Subcutaneous abdominal adipose tissue (tissue), 5 donors: ENCODE measurements around the gene TRIP10.

Source experiments
- H3K27ac ChIP-seq: one replicate; pipeline ENCODE4 v1.7.0; 2013; ENCODE audit warnings: low read depth, mild to moderate bottlenecking, inconsistent platforms, low read length, moderate library complexity
- H3K27me3 ChIP-seq, 5 donors: one replicate each; pipeline ENCODE4 v1.7.0; 2013; ENCODE audit warnings: low read length in 5 of 5, inconsistent platforms in 1 of 5; ENCODE audit not compliant: control insufficient read depth in 5 of 5, insufficient read depth in 4 of 5
- H3K36me3 ChIP-seq, 5 donors: one replicate each; pipeline ENCODE4 v1.7.0; 2013; ENCODE audit warnings: low read length in 5 of 5; ENCODE audit not compliant: control insufficient read depth in 5 of 5, insufficient read depth in 5 of 5
- H3K4me1 ChIP-seq, 5 donors: one replicate each; pipeline ENCODE4 v1.7.0; 2013; ENCODE audit warnings: low read length in 5 of 5, mild to moderate bottlenecking in 3 of 5, moderate library complexity in 1 of 5; ENCODE audit not compliant: control insufficient read depth in 5 of 5, insufficient read depth in 5 of 5
- H3K4me3 ChIP-seq, 5 donors: one replicate each; pipeline ENCODE4 v1.7.0; 2013; ENCODE audit warnings: low read length in 5 of 5, low read depth in 1 of 5
- H3K9ac ChIP-seq, 5 donors: one replicate each; pipeline ENCODE4 v1.7.0; 2013; ENCODE audit warnings: low read length in 5 of 5, mild to moderate bottlenecking in 4 of 5, moderate library complexity in 3 of 5
- H3K9me3 ChIP-seq, 5 donors: one replicate each; pipeline ENCODE4 v1.7.0; 2013; ENCODE audit warnings: low read length in 5 of 5; ENCODE audit not compliant: control insufficient read depth in 5 of 5
- donor health status: healthy.
- donor health status: healthy.
- donor health status: healthy.
- donor health status: healthy.
- donor health status: healthy.

Gene TRIP10

GRCh38 chr19:6733338-6734095 is 6.0 kb upstream of the TRIP10 start:
- H3K4me1 ChIP-seq, result peaks cover 8 to 37% (median 32%) of the 10 kb centered on the region in 5 donors
- no peak overlapping the region for H3K27ac ChIP-seq
- H3K27me3 ChIP-seq, result no peaks in the 10 kb centered on the region
- no peak overlapping the region for H3K4me3 ChIP-seq
- no peak overlapping the region for H3K9ac ChIP-seq
- H3K9me3 ChIP-seq, result no peaks in the 10 kb centered on the region
- H3K36me3 ChIP-seq, result peaks cover 0 to 33% (median 28%) of the 10 kb centered on the region in 5 donors

- no peak overlapping the region for H3K27ac ChIP-seq
- no peaks in the 10 kb centered on the region for H3K9me3 ChIP-seq
- H3K27me3 ChIP-seq, result no peaks in the 10 kb centered on the region
- peaks cover 0 to 33% (median 28%) of the 10 kb centered on the region in 5 donors for H3K36me3 ChIP-seq
- peaks cover 8 to 37% (median 32%) of the 10 kb centered on the region in 5 donors for H3K4me1 ChIP-seq
- H3K9ac ChIP-seq, result no peak overlapping the region
- H3K4me3 ChIP-seq, result no peak overlapping the region
Measured at GRCh38 chr19:6734096-6734696, 5.3 kb upstream of the TRIP10 start.

GRCh38 chr19:6735181-6735911 is 4.1 kb upstream of the TRIP10 start:
- Histone ChIP-seq H3K4me1 (peaks cover 8 to 43% (median 33%) of the 10 kb centered on the region in 5 donors), H3K27me3 (no peaks in the 10 kb centered on the region), H3K36me3 (peaks cover 0 to 30% (median 28%) of the 10 kb centered on the region in 5 donors), H3K27ac (peak overlapping the region; percentile 81), H3K4me3 (no peak overlapping the region), H3K9ac (peak overlapping the region in 1 of 5 donors; percentile 66), H3K9me3 (no peaks in the 10 kb centered on the region)

GRCh38 chr19:6736169-6736916 is 3.1 kb upstream of the TRIP10 start:
- Histone ChIP-seq H3K4me3 (peak overlapping the region; percentile 77 to 88 (median 87)), H3K9me3 (no peaks in the 10 kb centered on the region), H3K4me1 (peaks cover 9 to 53% (median 38%) of the 10 kb centered on the region in 5 donors), H3K27ac (peak overlapping the region; percentile 81), H3K27me3 (no peaks in the 10 kb centered on the region), H3K36me3 (peaks cover 0 to 26% (median 25%) of the 10 kb centered on the region in 5 donors), H3K9ac (peak overlapping the region in 4 of 5 donors; percentile 64 to 88 (median 80))

GRCh38 chr19:6736917-6737283 is 2.6 kb upstream of the TRIP10 start:
- peak overlapping the region; percentile 81 for H3K27ac ChIP-seq
- H3K36me3 ChIP-seq, result peaks cover 0 to 22% (median 20%) of the 10 kb centered on the region in 5 donors
- H3K27me3 ChIP-seq, result no peaks in the 10 kb centered on the region
- H3K4me3 ChIP-seq, result peak overlapping the region; percentile 77 to 88 (median 87)
- H3K9me3 ChIP-seq, result no peaks in the 10 kb centered on the region
- H3K9ac ChIP-seq, result peak overlapping the region in 4 of 5 donors; percentile 64 to 88 (median 80)
- peaks cover 12 to 56% (median 42%) of the 10 kb centered on the region in 5 donors for H3K4me1 ChIP-seq

- peak within 1 kb of the TSS; percentile 56 to 88 (median 75) for H3K9ac ChIP-seq
- H3K9me3 ChIP-seq, result no peaks in the 10 kb centered on the region
- H3K4me3 ChIP-seq, result peak within 1 kb of the TSS; percentile 77 to 88 (median 87)
- H3K4me1 ChIP-seq, result peaks cover 12 to 60% (median 45%) of the 10 kb centered on the region in 5 donors
- H3K27me3 ChIP-seq, result no peaks in the 10 kb centered on the region
- peak within 1 kb of the TSS; percentile 97 for H3K27ac ChIP-seq
- peaks cover 0 to 17% (median 16%) of the 10 kb centered on the region in 5 donors for H3K36me3 ChIP-seq
Measured at GRCh38 chr19:6737284-6737872, 2.1 kb upstream of the TRIP10 start, which contains the start of gene GPR108. Gene GPR108 (minus strand): TSS chr19:6737580. CDS start chr19:6737576, 4 bp downstream.

GRCh38 chr19:6737873-6738786 is 1.4 kb upstream of the TRIP10 start:
- Histone ChIP-seq H3K36me3 (peaks cover 0 to 15% (median 12%) of the 10 kb centered on the region in 5 donors), H3K9ac (peak overlapping the region; percentile 48 to 79 (median 56)), H3K4me3 (peak overlapping the region; percentile 43 to 69 (median 61)), H3K27me3 (no peaks in the 10 kb centered on the region), H3K4me1 (peaks cover 12 to 67% (median 52%) of the 10 kb centered on the region in 5 donors), H3K9me3 (no peaks in the 10 kb centered on the region), H3K27ac (peak overlapping the region; percentile 97)

GRCh38 chr19:6738787-6739389 is 592 bp upstream of the TRIP10 start:
- H3K4me1 ChIP-seq, result peaks cover 12 to 72% (median 58%) of the 10 kb centered on the region in 5 donors
- H3K27me3 ChIP-seq, result no peaks in the 10 kb centered on the region
- peak overlapping the region; percentile 97 for H3K27ac ChIP-seq
- H3K9me3 ChIP-seq, result no peaks in the 10 kb centered on the region
- H3K9ac ChIP-seq, result peak overlapping the region; percentile 7 to 79 (median 62)
- peak overlapping the region; percentile 43 to 69 (median 61) for H3K4me3 ChIP-seq
- peaks cover 0 to 15% (median 13%) of the 10 kb centered on the region in 5 donors for H3K36me3 ChIP-seq
